Bronchial epithelial cell (primary cell): ENCODE measurements around the gene CRYBB1. TPM values are rescaled to one million over a fixed set of nuclear protein-coding genes. Genes with fewer than 3 reads are reported as not detected.

Experiments
- DNase-seq: peaks from one replicate; pipeline ENCODE4 v3.0.0-alpha.2; 2010; ENCODE audit warnings: low read depth
- FAIRE-seq: peaks from 2 replicates; lab custom pipeline; 2011; peaks lifted over from hg19 to GRCh38; lab: Jason Lieb, UNC
- H3K27me3 ChIP-seq: 2 replicates; pipeline ENCODE4 v1.5.1; 2011; ENCODE audit warnings: low read length; ENCODE audit not compliant: control insufficient read depth, insufficient read depth
- H3K36me3 ChIP-seq: 2 replicates; pipeline ENCODE4 v1.5.1; 2011; ENCODE audit warnings: low read length; ENCODE audit not compliant: control insufficient read depth, insufficient read depth
- H3K4me3 ChIP-seq: 2 replicates; pipeline ENCODE4 v1.5.1; 2011; ENCODE audit warnings: mild to moderate bottlenecking, low read depth, low read length, control low read depth
- total RNA-seq: library from RNA; depleted of rRNA; stranded (reverse); fragments of >200 nt; gene quantifications from 2 replicates; pipeline ENCODE4 v1.2.1, GENCODE V29; 2014
- TF ChIP-seq, protein P1 (sequence below): IDR thresholded peaks from 2 replicates; pipeline ENCODE4 v1.5.1; 2011; ENCODE audit warnings: mild to moderate bottlenecking, moderate library complexity, low read length, control low read depth, inconsistent platforms; ENCODE audit not compliant: insufficient read depth, severe bottlenecking

Gene CRYBB1
- total RNA-seq, 1 donor from 2014 or later: not detected

DNA sequence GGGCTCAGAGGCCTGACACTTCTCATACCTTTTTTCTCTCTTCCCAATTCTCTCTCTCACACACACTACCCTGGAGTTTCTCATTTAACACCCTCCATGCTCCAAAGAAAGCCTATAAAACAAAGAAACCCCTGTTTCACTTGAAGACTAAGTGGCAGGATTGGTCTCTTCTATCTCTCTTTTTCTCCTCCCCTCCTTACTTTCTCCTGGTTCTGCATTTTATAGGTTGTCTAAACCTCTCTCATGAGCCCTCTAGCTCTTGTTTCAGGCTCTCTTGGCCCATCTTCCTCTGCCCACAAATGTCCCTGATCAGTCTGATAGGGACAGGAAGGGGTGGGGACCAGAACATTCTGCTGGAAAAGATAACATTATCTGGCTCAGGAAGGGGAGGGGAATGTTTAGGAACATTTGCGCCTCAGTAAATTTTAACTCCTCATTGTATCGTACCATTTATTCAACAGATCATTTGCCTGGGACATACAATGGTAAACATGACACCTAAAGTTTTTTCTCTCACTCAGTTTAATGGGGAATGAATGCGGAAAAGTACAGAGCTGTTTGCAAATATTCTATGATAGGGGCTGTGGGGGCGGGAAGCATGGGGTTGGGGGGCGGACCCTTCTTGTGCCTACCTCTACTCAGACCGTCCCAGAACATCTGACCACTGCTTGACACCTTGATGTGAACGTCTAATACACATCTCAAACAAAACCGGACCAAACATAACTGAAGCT, 14.8 kb upstream of the CRYBB1 start:
- no peaks in the 10 kb centered on the region for H3K36me3 ChIP-seq
- no peak for FAIRE-seq
- no peak overlapping the region for H3K4me3 ChIP-seq

DNA sequence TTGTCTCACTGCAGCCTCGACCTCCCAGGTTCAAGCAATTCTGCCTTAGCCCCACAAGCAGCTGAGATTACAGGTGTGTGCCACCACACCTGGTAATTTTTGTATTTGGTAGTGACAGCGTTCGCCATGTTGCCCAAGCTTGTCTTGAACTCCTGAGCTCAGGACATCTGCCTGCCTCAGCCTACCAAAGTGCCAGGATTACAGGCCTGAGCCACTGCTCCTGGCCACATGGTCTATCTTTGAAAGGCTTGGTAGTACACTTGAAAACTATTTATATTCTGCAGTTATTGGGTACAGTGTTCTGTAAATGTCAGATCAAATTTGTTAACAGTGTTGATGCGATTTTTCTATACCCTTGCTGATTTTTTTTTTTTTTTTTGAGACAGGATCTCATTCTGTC, 13.5 kb upstream of the CRYBB1 start:
- TF ChIP-seq, protein P1, sequence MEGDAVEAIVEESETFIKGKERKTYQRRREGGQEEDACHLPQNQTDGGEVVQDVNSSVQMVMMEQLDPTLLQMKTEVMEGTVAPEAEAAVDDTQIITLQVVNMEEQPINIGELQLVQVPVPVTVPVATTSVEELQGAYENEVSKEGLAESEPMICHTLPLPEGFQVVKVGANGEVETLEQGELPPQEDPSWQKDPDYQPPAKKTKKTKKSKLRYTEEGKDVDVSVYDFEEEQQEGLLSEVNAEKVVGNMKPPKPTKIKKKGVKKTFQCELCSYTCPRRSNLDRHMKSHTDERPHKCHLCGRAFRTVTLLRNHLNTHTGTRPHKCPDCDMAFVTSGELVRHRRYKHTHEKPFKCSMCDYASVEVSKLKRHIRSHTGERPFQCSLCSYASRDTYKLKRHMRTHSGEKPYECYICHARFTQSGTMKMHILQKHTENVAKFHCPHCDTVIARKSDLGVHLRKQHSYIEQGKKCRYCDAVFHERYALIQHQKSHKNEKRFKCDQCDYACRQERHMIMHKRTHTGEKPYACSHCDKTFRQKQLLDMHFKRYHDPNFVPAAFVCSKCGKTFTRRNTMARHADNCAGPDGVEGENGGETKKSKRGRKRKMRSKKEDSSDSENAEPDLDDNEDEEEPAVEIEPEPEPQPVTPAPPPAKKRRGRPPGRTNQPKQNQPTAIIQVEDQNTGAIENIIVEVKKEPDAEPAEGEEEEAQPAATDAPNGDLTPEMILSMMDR: no peak
- DNase-seq (no peak), FAIRE-seq (no peak)
- Histone ChIP-seq H3K36me3 (no peaks in the 10 kb centered on the region), H3K27me3 (no peaks in the 10 kb centered on the region), H3K4me3 (no peak overlapping the region)

More for the DNA sequence above, 14.8 kb upstream of the CRYBB1 start:
- TF ChIP-seq, protein P1: no peak
- no peak for DNase-seq
- no peaks in the 10 kb centered on the region for H3K27me3 ChIP-seq

DNA sequence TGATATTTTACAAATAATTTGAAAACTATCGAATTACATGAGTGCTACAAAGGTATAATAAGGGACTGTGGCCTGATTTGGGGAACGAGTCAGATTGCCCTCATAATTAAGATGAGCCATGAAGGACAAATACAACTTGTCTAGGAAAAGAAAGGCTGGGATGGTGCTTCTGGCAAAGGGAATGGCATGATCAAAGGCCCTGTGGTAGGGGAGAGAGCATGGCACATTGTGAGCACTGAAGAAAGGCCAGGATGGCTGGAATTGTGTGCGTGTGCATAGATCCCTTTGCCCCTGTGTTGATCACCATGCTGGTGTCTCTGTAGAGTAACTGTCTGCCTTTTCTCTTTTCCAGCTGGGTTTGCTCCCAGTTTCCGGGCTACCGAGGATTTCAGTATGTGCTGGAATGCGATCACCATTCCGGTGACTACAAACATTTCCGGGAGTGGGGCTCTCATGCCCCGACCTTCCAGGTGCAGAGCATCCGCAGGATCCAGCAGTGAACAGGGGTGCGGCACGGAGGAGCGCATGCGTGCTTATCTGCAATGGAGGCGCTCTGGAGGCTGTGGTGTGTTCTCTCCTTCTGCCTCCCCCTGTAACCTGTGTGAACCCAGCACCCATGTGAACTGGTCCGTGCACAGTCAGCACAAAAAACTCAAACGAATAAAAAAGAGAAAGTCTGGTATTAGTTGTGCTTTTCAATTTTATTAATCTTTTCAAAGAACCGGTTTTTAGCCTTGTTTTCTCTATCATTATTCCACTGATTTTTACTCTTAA, 12.3 kb upstream of the CRYBB1 start:
- H3K4me3 ChIP-seq: no peak overlapping the region
- no peaks in the 10 kb centered on the region for H3K27me3 ChIP-seq
- FAIRE-seq: no peak
- no peaks in the 10 kb centered on the region for H3K36me3 ChIP-seq
- TF ChIP-seq, protein P1: no peak
- no peak for DNase-seq

DNA sequence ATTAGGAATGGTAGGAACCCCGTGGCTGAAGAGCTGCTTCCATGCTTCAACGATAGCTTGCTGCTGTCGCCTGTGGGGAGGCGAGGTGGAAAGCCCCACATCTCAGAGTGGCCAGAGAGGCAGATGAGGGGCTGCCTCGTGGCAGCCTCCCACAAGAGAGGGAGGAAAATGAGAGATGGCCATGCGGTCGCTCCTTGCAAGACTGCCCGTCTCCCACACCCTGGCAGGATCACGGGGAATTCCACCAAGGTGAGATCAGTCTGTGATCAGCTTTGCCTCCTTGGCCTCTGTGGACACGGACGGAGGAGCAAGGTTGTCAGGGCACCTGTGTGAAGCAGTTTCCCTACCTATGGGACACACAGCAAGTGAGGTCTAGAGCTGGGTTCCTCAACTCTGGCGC, 7.0 kb upstream of the CRYBB1 start:
- FAIRE-seq: peak; percentile 73
- no peak for DNase-seq
- TF ChIP-seq, protein P1: no peak
- no peaks in the 10 kb centered on the region for H3K36me3 ChIP-seq
- H3K4me3 ChIP-seq: no peak overlapping the region
- no peaks in the 10 kb centered on the region for H3K27me3 ChIP-seq

DNA sequence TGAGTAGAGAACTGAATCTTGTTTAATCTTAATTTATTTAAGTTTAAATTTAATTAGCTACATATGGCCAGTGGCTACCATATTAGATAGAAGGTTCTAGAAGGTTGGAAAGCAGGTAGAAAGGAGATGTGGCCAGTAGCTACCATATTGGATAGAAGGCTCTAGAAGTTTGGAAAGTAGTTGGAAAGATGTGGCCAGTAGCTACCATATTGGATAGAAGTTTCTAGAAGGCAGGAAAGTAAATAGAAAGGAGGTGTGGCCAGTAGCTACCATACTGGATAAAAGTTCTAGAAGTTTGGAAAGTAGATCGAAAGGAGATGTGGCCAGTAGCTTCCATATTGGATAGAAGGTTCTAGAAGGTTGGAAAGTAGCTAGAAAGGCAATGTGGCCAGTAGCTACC, 6.2 kb upstream of the CRYBB1 start:
- Histone ChIP-seq H3K36me3 (no peaks in the 10 kb centered on the region), H3K27me3 (no peaks in the 10 kb centered on the region), H3K4me3 (no peak overlapping the region)
- no peak for FAIRE-seq
- TF ChIP-seq, protein P1: no peak
- DNase-seq: no peak
